ENCODE results near the gene ALDH3B1.

ALDH3B1 gene

DNA sequence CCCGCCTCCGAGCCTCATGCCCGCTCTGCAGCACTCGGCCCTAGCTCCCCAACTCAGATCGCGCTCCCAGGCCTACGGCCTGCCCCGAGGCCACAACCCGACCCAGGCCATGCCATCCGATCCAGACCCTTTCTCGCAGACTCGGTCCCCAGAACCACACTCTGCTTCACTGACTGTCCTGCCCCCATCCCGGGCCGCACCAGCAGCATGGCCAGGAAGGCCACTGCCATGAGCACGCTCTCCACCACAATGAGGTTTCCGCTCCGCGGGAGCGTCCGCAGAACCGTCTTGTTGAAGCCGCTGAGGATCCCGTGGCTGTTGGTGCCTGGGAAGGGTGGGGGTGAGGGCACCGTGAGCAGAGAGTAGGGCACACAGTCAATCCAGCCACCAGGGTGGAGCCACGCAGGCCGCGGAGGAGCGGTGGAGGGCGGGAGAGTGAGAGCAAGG is 12.6 kb upstream of the ALDH3B1 start:
- no peak for DNase-seq (ENCODE audit: low spot score)

DNA sequence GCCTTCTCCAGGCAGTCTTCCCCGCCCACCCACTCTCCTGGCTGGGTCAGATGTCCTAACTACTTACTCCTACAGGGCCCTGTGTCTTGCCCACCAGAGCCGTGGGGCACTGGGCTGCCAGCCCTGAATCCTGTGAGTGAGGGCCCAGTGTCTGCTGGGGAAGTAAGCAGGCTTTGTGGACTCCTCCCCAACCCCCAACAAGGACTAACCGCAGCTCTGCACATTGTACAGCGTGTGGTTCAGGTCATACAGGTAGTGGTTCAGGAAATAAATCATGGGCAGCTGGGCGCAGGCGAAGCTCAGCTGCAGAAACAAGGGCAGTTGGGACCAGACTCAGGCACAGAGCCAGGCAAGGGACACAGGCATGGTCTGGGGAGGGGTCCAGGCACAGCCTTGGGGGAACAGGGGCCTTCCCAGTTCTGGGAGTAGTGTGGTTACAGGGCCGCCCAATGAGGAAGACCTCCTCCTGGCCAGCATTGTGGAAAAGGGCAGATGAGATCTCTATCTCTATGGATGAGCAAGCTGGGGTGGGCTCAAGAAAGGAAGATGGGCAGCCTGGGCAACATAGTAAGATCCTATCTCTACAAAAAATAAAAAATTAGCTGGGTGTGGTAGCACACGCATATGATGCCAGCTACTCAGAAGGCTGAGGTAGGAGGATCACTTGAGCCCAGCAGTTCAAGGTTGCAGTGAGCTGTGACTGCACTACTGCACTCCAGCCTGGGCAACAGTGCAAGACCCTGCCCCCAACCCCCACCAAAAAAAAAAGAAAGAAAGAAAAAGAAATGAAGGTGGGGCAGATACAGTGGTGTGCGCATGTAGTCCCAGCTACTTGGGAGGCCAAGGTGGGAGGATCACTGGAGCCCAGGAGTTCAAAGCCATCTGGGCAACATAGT is 11.7 kb upstream of the ALDH3B1 start:
- DNase-seq (ENCODE audit: low spot score): peak; percentile 28

DNA sequence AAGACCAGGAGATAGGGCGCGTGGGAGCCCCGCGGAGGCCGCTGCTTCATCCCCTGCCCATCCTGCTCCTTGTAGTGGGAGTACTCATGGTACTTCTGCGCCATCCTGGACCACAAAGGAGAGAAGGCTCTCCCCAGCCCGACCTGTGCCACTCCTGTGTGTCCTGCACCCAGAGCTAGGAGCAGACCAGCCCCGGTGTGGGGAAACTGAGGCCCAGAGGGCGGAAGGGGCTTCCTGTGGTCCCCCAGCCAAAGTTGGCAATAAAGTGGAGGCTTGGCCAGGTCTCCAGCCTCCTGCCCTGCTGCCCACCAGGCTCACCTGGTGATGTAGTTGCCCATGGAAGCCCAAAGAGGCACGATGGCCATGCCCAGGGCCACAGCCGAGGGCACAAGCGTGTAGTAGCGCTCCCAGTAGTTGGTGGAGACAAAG is 10.9 kb upstream of the ALDH3B1 start:
- no peak for DNase-seq (ENCODE audit: low spot score)

DNA sequence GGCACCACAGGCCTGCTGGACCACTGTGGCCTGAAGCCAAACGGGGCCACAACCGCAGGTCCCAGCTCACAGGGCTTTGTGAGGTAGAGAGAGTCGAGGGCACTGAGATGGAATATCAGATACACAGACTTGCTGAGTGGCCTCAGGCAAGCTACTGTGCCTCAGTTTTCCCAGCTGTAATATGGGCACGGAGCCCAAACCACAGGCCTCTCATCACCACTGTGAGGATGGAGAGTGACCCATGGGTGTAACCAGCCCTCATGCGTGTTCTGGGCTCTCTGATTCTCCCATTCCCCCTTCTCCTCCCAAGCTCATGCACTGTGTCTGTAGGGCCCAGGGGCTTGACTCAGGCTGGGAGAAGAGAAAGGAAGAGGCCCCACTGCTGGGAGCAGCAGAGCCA is 10.4 kb upstream of the ALDH3B1 start:
- DNase-seq (ENCODE audit: low spot score): no peak

DNA sequence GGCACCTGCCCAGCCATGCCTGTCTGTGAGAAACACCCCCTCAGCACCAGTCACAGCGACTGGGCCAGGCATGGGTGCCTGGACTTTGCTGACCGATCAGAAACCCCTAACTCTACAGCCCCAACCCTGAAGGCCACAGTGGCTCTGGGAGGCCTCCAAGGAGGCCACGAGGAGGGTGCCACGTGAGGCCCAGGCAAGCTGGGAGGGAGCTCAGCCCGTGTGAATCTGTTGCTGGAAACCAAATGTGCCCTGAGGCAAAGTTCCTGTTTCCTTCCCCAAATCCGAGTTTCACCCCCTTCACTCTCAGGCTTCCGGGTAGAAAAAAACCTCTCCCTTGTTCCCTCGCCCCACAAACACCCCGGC is 7.6 kb upstream of the ALDH3B1 start:
- no peak for DNase-seq (ENCODE audit: low spot score)

DNA sequence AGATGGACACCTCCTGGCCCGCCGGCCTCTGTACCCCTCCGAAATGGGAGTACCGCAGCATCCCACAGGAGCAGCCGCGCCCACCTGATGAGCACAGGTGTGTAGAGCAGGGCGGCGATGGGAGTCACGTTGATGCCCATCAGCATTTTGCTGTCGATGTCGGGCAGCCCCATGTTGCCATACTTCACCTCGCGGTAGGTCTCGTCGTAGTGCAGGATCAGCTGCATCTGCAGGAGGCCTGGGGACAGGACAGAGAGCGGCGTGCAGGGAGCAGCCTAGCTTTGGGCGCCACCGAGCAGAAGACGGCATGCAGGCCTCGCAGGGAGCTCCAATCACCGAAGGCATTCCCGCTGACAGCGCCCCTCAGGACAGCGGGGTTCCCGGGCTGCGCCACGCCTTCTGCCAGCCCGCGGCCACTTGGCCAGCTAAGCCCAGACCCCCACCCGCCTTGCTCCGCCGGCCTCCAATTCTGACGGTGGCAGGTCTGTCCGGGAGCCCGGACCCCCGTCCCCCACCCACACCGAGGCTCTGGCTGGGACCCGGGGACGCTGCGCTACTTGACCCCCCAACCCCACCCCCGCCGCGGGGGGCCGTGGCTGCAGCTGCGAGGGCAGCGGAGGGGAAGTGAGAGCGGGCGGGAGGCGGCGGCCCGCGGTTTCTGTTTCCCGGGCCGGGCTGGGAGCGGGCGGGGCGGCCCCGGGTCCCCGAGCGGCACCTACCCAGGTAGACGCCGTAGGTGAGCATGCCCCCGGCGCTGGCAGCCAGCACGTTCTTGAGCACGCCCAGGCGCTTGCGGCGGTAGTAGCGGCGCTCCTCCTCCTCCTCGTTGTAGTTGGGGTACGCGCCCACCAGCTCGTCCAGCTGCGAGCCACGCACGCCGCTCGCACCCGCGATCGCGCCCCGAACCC is 6.9 kb upstream of the ALDH3B1 start:
- DNase-seq (ENCODE audit: low spot score): peak; percentile 60

DNA sequence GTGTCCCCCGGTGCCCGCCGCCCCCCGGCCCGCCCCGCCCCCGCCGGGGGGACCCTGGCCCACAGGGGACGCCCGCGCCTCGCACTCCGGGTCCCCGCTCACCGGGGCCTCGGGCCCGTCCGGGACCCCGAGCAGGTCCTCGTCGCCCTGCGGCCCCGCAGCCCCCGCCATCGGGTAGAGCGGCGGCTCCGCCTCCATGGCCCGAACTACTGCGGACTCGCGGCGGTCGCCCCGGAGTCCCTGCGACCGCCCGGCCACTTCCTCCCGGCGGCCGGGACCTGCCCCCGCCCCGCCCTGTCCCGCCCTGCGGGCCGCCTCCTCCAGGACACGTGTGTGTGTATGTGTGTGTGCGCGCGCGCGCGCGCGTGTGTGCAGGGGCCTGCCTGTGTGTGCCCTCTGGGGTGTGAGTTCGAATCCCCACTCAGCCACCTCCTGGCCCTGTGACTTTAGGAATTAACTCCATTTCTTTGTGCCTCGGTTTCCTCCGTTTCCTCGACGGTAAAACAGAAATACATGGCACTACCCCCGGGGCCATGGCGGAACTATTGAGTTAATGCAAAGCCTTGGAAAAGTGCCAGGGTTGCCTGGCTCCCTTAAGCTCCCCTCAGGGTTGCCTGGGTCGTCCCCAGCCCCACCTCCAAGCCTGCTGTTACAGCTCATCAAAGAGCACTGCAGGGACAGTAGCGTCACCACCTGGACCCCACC is 6.1 kb upstream of the ALDH3B1 start, which contains the start of gene UNC93B1:
Gene UNC93B1 (minus strand): TSS at position 252 of the 705 bp plus-strand sequence. CDS start 54 bp downstream, at position 198.
- peak; percentile 78 for DNase-seq (ENCODE audit: low spot score)

DNA sequence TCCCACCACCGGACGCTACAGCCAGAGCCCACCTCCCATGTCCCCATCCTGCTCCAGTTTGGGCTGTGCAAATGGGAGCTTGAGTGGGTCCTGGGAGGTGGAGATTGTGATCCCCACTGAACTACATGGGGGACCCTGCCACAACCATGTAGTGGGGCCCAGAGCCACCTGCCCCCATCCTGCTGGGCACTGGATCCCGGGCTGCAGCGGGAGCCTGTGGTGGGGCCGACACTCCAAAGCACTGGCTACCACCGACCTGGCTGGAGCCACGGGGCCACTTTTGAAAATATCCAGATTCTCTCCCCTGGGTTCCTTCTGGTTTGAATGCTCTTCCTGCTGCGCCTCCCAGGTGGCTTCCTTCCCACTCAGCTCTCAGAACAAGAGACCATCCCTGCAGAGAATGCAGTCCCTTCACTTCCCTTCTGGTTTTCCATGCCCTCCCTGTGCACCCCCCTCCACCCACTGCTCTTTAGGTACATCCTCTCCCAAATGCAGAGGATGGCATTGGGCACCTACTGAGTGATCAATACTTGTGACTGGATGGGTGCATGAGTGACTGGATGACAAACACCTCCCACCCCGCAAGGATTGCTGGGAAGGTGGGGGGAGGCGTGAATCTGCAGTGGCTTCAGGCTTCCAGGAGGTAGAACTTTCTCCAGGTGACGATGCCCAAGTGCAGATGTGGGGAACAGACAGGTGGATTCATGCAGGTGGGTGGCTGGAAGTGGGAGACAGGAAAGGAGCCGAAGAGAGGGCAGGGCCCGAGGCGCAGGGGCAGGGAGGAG is 5.4 kb upstream of the ALDH3B1 start:
- DNase-seq (ENCODE audit: low spot score): no peak

DNA sequence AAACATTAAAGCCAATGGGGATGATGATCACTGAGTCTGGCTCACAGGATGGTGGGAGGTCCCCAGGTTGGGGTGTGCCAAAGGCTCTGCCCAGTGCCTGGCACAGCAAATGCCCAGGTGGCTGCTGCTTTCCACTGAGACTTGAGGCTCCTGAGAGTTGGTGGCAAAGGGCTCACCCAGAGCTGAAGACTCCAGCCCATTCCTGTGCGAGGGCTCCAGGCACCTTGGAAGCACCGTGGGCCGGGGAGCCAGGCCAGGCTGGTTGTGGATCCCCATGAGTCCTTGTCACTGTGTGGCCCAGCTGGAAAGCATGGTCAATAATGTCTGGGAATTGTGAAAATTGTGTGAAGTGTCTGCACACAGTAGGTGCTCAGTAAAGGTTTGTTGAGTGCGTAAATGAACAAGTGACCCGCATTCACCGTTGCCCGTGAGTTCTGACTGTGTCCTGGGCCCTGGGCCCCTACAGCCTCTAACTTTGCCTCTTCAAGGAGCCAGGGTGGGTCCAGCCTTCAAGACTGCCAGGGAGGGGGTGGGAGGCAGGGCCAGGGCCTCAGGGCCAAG is 3.4 kb upstream of the ALDH3B1 start:
- DNase-seq (ENCODE audit: low spot score): no peak

DNA sequence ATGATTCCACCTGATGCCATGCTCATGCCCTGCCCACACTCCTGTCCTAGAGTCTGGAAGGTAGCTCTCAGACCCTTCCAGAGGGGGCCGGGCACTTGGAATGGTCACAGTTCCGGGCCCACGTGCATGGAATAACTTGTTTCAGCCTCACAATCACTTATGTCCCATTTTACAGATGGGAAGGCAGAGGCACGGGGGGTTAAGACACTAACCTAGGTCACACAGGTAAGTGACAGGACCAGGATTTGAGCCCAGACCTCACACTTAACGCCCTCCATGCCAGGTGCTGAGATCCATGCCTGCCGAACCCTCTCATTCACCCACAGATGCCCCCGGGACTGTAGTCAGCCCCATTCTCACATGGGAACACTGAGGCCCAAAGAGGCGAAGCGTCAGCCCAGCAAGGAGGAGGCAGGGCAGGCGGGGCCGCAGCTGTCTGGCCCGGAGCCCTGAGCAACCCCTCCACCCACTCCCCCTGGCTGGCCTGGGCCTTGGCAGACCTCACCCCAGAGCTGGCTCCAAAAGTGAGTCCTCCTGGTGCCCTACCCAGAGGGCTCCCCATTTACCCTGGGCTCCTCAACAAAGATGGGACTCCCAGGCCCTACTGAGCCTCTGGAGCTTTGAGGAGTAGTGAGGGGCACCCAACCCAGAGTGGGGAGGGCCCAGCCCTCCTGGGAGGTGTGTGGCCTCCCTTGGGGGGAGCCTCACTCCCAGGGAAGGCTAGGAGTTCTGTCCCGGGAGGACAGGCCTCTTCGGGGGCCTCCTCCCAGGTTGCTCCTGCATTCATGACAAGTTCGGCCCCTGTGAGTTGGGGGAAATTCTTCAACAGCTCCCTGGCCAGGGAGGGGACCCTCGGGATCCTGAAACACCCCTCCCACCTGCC is 2.4 kb upstream of the ALDH3B1 start:
- DNase-seq (ENCODE audit: low spot score): no peak

DNA sequence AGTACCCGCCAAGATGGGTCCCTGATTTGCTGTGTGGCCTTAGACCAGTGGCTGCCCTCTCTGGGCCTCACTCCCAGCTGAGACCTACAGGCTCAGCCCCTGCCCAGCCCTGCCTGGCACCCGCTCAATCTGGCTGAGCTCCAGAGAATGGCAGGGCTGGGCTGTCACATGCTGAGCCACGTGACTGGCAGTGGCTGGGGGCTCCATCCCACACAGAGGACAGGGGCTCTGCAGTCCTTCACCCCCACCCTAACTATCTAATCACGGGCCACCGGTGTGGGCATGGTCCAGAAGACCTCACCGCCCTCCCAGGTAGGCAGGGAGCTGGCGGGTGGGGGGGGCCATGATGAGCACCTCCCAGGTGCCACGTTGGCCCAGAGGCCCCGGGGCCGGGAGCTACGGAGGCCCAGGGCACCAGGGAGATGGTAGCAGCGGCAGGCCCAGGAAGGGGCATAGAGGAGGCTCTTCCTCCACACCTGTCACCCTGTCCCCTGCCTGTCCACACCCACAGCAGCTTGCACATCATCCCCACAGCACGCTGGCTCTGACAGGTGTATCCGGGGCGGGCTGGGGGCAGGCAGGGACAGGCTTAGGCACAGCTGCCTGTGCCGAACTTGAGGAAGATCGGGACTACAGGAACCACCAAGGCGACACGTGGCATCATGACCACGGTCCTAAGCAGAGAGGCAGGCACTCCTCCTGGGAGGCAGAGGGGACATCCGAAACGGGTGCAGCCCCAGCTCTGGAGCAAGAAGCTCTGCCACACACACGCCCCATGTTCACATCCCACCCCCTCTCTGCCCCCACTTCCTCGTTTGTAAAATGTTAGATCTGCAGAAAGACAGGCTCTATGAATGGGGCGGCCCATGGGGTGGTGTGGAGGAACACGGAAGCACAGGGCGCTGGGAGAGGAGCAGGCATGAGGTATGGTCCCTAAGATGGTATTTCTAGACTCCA is 1.5 kb upstream of the ALDH3B1 start:
- no peak for DNase-seq (ENCODE audit: low spot score)

DNA sequence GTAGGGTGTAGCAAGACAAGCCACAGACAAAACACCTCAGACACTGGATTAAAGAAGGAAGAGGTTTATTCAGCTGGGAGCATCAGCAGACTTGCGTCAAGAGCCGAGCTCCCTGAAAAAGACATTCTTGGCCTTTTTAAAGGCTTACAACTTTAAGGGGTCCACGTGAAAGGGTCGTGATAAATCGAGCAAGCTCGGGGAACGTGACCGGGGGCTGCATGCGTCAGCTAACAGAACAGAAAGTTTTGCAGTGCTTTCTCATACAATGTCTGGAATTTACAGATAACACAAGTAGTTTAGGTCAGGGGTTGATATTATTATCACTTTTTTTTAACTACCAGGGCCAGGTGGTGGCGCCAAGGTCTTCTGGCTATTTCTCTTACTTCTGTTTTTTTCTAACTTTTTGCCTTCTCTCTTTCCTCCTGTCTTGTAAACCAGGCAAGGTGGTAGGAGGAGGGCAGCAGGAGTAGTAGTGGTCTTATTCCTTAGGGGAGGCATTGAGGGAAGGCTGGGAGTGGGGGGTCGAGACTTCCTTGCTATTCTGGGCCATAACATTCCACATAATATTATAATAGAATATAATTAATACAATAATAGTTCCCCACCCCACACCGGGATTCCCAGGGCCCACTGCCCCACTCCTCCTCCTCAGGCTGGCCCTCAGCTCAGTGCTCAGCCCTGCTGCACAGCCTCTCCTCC is 587 bp upstream of the ALDH3B1 start:
- no peak for DNase-seq (ENCODE audit: low spot score)

DNA sequence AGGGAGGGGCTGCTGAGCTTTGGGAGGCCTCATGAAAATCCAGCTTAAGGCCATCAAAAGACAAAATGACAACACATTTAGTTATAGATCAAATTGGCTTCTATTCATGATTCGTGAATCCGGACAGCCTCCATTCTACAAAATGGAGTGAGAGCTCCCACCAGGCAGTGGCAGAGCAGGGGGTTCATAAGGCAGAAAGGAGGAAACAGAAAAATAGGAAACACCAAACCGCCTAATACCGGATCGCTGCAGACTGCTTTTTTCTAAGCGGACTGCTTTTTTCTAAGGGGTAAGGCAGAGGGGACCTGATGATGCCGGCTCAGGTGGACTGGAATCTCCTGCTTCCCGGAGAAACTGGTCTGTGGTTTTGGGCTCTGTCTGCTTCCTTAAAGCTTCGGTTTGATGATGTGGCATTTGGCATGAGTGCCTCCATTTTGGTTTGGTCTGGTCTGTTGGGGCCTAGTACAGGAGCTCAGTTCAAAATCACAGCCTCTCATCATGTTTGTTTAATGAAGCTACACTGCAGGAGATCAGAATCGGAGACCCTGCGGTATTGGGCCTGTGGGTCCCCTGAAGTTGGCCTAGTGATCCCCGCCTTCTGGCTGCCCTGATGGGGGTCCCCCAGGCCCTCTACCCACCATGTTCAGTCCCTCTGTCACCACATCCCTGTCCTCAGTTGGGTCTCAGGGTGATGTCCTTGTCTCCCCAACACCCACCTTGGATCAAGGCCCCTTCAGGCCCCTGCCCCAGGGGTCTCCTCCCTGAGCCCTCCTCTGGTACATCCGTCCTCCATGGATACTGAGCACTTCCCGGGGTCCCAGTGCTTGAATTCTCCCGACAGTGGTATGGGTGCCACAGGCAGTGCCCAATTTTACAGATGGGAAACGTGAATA is 1.2 kb downstream of the ALDH3B1 start:
- DNase-seq (ENCODE audit: low spot score): no peak

DNA sequence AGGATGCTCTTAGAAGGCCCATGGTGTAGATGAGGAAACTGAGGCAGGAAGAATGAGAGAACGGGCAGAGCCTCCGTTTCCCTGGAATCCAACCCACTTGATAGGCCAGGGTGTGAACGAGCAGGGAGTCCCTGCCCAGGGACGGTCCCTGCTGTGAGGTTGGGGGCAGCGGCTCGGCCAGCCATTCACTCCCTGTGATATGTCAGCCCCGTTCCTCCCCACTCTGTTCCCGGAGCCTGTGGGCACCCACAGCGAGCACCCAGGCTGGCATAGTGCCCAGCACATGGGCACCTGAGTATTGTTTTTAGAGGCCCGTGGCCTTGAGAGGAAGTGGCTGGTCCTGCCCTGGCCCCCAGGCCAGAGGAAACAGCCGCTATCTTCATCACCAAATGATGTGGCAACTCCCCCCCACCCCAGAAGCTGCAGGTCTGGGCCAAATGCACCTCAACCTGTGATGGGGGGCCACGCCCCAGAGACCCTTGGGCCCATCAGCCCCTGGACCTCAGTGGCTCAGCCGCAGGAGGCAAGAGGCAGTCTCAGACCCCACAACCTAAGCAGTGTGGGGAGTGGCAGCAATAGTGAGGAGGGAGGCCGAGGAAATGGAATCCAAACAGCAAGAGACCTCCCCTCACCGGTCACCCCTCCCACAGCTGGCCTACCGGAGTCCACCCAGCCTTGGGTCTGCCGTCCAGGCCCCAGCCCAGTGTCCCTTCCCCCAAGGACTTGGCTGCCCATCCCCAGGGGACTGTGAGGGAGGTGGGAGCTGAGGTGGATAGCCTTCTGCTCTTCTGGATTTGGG is 2.1 kb downstream of the ALDH3B1 start:
- no peak for DNase-seq (ENCODE audit: low spot score)

DNA sequence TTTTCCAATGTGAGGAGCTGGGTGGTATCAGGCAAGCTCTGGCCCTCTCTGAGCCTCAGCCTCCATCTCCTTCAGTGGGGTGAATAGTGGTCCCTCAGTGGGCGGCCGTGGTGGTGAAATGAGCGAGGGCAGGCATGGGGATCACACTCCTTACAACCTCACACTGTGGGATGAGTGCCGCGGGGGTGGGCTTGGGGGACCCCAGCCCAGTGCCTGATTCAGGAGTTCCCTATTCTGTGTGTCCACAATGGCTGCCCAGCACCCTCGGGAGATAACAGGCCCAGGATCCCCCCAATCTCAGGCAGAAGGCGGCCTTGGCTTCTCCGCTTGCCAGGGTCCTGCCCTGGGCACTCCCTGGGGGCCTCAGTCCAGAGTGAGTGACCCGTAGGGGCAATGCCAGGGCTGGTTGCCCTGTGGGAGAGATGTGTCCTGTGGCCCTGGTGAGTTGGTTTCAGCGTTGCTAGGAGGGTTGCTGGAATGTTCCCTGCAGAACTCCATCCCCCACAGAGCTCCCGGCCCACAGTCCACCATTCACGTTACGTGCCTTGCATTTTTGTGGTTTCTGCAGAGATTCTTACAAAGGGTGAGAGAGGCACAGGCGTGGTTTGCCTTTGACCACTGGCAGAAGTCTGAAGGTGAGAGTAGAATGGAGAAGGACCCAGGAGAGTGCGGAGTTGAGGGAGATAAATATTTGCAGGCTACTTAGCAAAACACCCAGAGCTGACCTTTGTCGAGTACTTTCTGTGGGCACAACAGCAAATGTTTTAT is 2.9 kb downstream of the ALDH3B1 start:
- no peak for DNase-seq (ENCODE audit: low spot score)

All from CD4-positive, alpha-beta T cell treated with Interleukin-6 at 100 ng/mL for 8 hours (primary cell).